ENCODE measurements around the gene VPS4A.

The VPS4A gene

DNA sequence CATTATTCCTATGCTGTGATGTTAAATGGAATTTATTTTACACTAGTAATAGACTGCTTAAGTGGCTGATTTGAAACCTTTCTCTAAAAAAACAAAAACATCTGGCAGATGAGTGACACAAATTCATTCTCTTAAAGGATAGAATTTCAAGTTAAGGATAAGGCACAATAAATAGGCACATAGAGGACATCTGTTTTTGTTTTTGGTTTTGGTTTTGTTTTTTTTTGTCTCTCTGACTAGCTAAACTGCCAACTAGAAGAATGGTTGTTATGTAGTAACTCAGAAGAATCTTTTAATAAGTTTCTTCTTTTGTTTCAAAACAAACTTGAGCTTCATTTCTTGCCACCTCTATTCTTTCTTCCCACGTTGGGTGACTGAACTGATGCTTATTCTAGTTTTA, 5.1 kb upstream of the VPS4A start:
- H3K4me3 ChIP-seq (ENCODE audit: low read depth, low read length), result no peak overlapping the region
- TF ChIP-seq, protein P1, sequence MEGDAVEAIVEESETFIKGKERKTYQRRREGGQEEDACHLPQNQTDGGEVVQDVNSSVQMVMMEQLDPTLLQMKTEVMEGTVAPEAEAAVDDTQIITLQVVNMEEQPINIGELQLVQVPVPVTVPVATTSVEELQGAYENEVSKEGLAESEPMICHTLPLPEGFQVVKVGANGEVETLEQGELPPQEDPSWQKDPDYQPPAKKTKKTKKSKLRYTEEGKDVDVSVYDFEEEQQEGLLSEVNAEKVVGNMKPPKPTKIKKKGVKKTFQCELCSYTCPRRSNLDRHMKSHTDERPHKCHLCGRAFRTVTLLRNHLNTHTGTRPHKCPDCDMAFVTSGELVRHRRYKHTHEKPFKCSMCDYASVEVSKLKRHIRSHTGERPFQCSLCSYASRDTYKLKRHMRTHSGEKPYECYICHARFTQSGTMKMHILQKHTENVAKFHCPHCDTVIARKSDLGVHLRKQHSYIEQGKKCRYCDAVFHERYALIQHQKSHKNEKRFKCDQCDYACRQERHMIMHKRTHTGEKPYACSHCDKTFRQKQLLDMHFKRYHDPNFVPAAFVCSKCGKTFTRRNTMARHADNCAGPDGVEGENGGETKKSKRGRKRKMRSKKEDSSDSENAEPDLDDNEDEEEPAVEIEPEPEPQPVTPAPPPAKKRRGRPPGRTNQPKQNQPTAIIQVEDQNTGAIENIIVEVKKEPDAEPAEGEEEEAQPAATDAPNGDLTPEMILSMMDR (IDR thresholded peaks at IDR 0.05; ENCODE audit: control insufficient read depth, extremely low read depth, insufficient read depth), result no peak
- DNase-seq (ENCODE audit: low read depth), result no peak

DNA sequence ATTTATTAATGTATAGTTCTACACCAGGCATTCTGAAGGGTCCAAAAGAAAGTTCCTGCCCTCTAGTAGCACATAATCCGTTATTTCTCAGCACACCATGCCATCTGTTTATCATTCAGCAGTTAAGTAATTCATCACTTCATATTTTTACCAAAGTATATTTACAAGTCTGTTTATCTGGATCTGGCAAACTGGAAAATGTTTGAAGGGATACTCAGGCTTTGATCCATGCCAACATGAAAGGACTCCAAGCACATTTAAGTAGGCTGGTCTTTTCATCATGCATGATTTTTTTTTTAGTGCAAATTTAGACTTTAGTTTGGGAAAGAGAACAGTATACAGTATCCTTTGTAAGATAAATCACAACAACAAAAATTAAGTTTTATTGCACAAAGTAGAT, 4.1 kb upstream of the VPS4A start:
- TF ChIP-seq, protein P1 (IDR thresholded peaks at IDR 0.05; ENCODE audit: control insufficient read depth, extremely low read depth, insufficient read depth), result no peak
- DNase-seq (ENCODE audit: low read depth), result no peak
- H3K4me3 ChIP-seq (ENCODE audit: low read depth, low read length), result no peak overlapping the region

DNA sequence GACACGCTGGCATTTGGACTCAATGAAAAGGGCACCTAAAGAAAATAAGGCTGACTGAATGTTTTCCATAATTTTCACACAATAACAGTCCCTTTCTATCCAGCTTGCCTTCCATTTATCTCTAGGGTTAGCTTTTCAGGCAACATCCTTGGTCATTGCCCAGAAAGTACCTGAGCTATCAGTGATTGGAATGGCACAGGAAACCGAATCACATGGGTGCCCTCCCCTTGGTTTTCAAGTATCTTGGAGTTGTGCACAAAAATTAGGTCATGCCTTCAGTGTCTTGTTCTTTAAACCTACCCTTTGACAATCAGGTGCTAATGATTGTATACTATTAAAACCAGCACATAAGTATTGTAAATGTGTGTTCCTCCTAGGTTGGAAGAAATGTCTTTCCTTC, 3.3 kb upstream of the VPS4A start:
- no peak overlapping the region for H3K4me3 ChIP-seq (ENCODE audit: low read depth, low read length)
- TF ChIP-seq, protein P1 (IDR thresholded peaks at IDR 0.05; ENCODE audit: control insufficient read depth, extremely low read depth, insufficient read depth), result no peak
- no peak for DNase-seq (ENCODE audit: low read depth)

DNA sequence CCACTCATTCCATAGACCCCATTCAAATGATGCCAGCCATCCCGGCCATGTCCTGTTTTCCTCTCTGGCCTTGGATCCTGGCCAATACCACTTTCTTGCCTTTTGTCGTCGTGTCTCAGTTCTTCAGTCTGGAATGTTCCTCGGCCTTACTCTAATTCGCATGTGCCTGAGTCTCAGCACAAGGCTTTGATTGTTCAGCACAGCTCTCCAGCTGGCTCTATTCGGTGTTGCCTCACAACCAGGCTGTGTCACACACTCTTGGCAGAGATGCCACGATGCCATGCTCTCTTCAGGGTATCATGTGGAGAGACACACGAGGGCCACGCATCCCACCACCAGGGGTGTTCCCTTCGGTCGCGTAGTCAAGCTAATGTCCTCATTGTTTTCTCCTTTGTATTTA, 1.8 kb upstream of the VPS4A start:
- TF ChIP-seq, protein P1 (IDR thresholded peaks at IDR 0.05; ENCODE audit: control insufficient read depth, extremely low read depth, insufficient read depth), result no peak
- no peak overlapping the region for H3K4me3 ChIP-seq (ENCODE audit: low read depth, low read length)
- DNase-seq (ENCODE audit: low read depth), result no peak

DNA sequence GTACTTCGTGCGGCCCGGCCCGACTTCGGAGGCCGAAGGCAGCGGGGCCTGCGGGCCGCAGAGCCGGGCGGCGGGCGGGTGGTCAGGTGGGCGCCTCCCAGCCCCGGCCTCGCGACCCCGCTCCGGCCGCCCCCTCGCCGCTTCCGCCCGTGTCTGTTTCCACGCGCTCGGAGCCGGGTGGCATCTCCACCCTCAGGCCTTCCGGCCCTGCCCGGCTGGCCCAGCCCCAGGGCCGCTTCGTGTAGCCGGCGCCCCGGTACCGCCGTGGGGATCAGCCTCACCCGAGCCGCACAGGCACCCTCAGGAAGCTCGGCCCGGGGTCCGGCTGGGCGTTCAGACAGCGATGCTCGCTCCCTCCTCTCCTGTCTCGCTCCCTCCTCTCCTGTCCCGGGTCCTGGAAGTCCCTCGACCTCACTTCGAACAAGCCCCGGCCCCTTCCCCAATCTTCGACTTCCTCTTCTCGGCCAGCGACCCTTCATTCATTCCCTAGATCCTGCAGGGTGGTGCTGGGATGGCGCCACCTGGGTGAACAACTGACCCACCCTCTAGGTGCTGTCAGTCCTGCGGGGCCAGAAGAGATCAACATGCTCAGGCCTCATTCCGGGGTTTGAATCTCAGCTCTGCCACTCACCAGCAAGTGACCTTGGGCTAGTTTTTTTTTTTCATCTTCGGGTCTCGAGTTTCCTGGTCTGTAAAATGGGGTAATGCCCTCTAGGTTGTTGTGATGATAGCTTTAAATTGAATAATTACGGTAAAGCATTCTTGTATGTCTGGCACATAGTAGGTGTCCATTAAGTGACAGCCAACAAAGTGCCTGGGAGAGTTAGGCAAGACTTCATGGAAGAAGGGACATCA, 610 bp downstream of the VPS4A start:
- TF ChIP-seq, protein P1 (IDR thresholded peaks at IDR 0.05; ENCODE audit: control insufficient read depth, extremely low read depth, insufficient read depth), result peak; percentile 34
- DNase-seq (ENCODE audit: low read depth), result no peak
- peak overlapping the region; percentile 89 for H3K4me3 ChIP-seq (ENCODE audit: low read depth, low read length)

DNA sequence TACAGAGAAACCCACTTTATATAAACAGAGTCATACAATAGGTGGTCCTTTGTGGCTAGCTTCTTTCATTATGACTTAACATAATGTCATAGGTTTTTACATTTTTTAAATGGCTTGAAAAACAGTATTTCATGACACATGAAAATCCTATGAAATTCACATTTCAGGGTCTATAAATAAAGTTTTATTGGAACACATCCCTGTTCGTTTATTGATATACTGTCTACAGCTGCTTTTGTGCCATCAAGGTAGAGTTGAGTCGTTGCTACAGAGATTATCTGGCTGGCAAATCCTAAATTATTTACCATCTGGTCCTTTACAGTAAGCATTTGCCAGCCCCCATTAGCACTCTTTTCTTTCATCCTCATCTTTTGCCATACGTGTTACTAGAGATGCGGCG, 2.3 kb downstream of the VPS4A start:
- no peak for DNase-seq (ENCODE audit: low read depth)
- TF ChIP-seq, protein P1 (IDR thresholded peaks at IDR 0.05; ENCODE audit: control insufficient read depth, extremely low read depth, insufficient read depth), result no peak
- no peak overlapping the region for H3K4me3 ChIP-seq (ENCODE audit: low read depth, low read length)

DNA sequence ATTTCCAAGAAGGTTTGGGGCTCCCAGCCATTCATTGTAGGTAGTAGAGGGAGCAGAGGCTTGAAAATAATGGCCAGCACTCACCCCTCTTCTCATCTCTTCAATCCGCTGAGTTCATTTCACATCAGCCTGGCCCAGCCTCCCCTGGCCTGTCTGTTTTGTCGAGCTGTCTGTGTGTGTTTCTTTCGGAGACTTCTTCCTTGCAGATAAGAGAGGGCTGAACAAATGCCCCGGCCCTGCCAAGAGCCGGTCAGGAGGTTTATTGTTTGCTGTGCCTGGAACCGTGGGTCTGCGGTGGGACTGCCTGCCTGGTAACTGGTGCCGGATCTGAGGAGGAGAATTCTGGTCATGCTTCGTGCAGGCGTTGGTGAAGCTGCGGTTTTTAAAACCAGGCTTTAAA, 3.4 kb downstream of the VPS4A start:
- TF ChIP-seq, protein P1 (IDR thresholded peaks at IDR 0.05; ENCODE audit: control insufficient read depth, extremely low read depth, insufficient read depth), result no peak
- no peak overlapping the region for H3K4me3 ChIP-seq (ENCODE audit: low read depth, low read length)
- DNase-seq (ENCODE audit: low read depth), result no peak
